ENCODE data around the gene KIAA0825.
A peak's percentile ranks its signal among the peaks of the same experiment; 100 is the strongest.

KIAA0825 gene

GRCh38 chr5:94524841-94525697 lies 93.3 kb downstream of the KIAA0825 start:
- H3K27ac ChIP-seq (ENCODE audit: low read depth, low read length, poor library complexity, severe bottlenecking): no peak overlapping the region
- H3K4me2 ChIP-seq (ENCODE audit: low read length): no peak overlapping the region
- H3K79me2 ChIP-seq (ENCODE audit: insufficient read depth, low read length): no peaks in the 10 kb centered on the region
- H3K4me1 ChIP-seq (ENCODE audit: insufficient read depth, low read length, severe bottlenecking): no peaks in the 10 kb centered on the region
- H3K4me3 ChIP-seq (ENCODE audit: low read depth, low read length, poor library complexity, severe bottlenecking): no peak overlapping the region
- H4K20me1 ChIP-seq (ENCODE audit: insufficient read depth, low read length): no peaks in the 10 kb centered on the region
- no peaks in the 10 kb centered on the region for H3F3A ChIP-seq (ENCODE audit: insufficient read depth, low read length)
- H3K9ac ChIP-seq (ENCODE audit: low read length): no peak overlapping the region
- H3K36me3 ChIP-seq (ENCODE audit: insufficient read depth, low read length): no peaks in the 10 kb centered on the region
- no peaks in the 10 kb centered on the region for H3K9me2 ChIP-seq (ENCODE audit: low read depth, low read length)
- H3K9me3 ChIP-seq (ENCODE audit: low read length): no peaks in the 10 kb centered on the region
- no peak for TF ChIP-seq EZH2 (IDR thresholded peaks at IDR 0.05; ENCODE audit: borderline replicate concordance, low read length)
- peak; percentile 83 for TF ChIP-seq CTCF (IDR thresholded peaks at IDR 0.05; ENCODE audit: low read length)
- no peaks in the 10 kb centered on the region for H3K27me3 ChIP-seq (ENCODE audit: insufficient read depth, low read length)
- H2AFZ ChIP-seq (ENCODE audit: low read length): no peak overlapping the region

GRCh38 chr5:94523018-94523417 lies 95.4 kb downstream of the KIAA0825 start:
- Histone ChIP-seq H3F3A (ENCODE audit: insufficient read depth, low read length) (no peaks in the 10 kb centered on the region), H3K9ac (ENCODE audit: low read length) (no peak overlapping the region), H3K36me3 (ENCODE audit: insufficient read depth, low read length) (no peaks in the 10 kb centered on the region), H3K4me3 (ENCODE audit: low read depth, low read length, poor library complexity, severe bottlenecking) (no peak overlapping the region), H3K9me2 (ENCODE audit: low read depth, low read length) (no peaks in the 10 kb centered on the region), H3K9me3 (ENCODE audit: low read length) (no peaks in the 10 kb centered on the region), H2AFZ (ENCODE audit: low read length) (no peak overlapping the region), H4K20me1 (ENCODE audit: insufficient read depth, low read length) (no peaks in the 10 kb centered on the region), H3K4me2 (ENCODE audit: low read length) (no peak overlapping the region), H3K27ac (ENCODE audit: low read depth, low read length, poor library complexity, severe bottlenecking) (no peak overlapping the region), H3K4me1 (ENCODE audit: insufficient read depth, low read length, severe bottlenecking) (no peaks in the 10 kb centered on the region), H3K79me2 (ENCODE audit: insufficient read depth, low read length) (no peaks in the 10 kb centered on the region), H3K27me3 (ENCODE audit: insufficient read depth, low read length) (no peaks in the 10 kb centered on the region)
- no peak for TF ChIP-seq EZH2 (IDR thresholded peaks at IDR 0.05; ENCODE audit: borderline replicate concordance, low read length)
- no peak for TF ChIP-seq CTCF (IDR thresholded peaks at IDR 0.05; ENCODE audit: low read length)

- TF ChIP-seq CTCF (IDR thresholded peaks at IDR 0.05; ENCODE audit: low read length) (no peak), EZH2 (IDR thresholded peaks at IDR 0.05; ENCODE audit: borderline replicate concordance, low read length) (no peak)
- H3K4me2 ChIP-seq (ENCODE audit: low read length): no peak overlapping the region
These were observed 96.3 kb downstream of the KIAA0825 start for GRCh38 chr5:94522117-94522516.

More at GRCh38 chr5:94522117-94522516, 96.3 kb downstream of the KIAA0825 start:
- H3K36me3 ChIP-seq (ENCODE audit: insufficient read depth, low read length): no peaks in the 10 kb centered on the region
- H3K27me3 ChIP-seq (ENCODE audit: insufficient read depth, low read length): no peaks in the 10 kb centered on the region
- no peaks in the 10 kb centered on the region for H3F3A ChIP-seq (ENCODE audit: insufficient read depth, low read length)
- no peaks in the 10 kb centered on the region for H3K4me1 ChIP-seq (ENCODE audit: insufficient read depth, low read length, severe bottlenecking)
- H3K27ac ChIP-seq (ENCODE audit: low read depth, low read length, poor library complexity, severe bottlenecking): no peak overlapping the region
- no peak overlapping the region for H3K4me3 ChIP-seq (ENCODE audit: low read depth, low read length, poor library complexity, severe bottlenecking)
- H3K9me3 ChIP-seq (ENCODE audit: low read length): no peaks in the 10 kb centered on the region
- no peaks in the 10 kb centered on the region for H3K79me2 ChIP-seq (ENCODE audit: insufficient read depth, low read length)
- H2AFZ ChIP-seq (ENCODE audit: low read length): no peak overlapping the region
- H3K9ac ChIP-seq (ENCODE audit: low read length): no peak overlapping the region
- no peaks in the 10 kb centered on the region for H4K20me1 ChIP-seq (ENCODE audit: insufficient read depth, low read length)
- no peaks in the 10 kb centered on the region for H3K9me2 ChIP-seq (ENCODE audit: low read depth, low read length)
